CD14-positive monocyte (primary cell): ENCODE measurements around the gene NME9. TPM values are rescaled to one million over a fixed set of nuclear protein-coding genes. Genes with fewer than 3 reads are reported as not detected.

Experiments
- DNase-seq, 3 donors: peaks; one replicate each; pipeline ENCODE4 v3.0.0-alpha.2; 2011 to 2022
- H2AFZ ChIP-seq: 2 replicates; pipeline ENCODE4 v1.6.0; 2012; ENCODE audit warnings: mild to moderate bottlenecking, low read depth, low read length, inconsistent platforms; ENCODE audit not compliant: insufficient read depth, poor library complexity, severe bottlenecking
- H3K27ac ChIP-seq, 2 donors: 1 replicate in 1 of 2; 2 replicates in 1 of 2; pipeline ENCODE4 v1.5.1; 2012 to 2013; ENCODE audit warnings: low read length in 2 of 2, control low read depth in 1 of 2, inconsistent platforms in 1 of 2, low read depth in 1 of 2, mild to moderate bottlenecking in 1 of 2
- H3K27me3 ChIP-seq, 2 donors: one replicate each; pipeline versions ENCODE4 v1.6.0 to v1.6.1; 2011 to 2013; ENCODE audit warnings: low read length in 2 of 2; ENCODE audit not compliant: control insufficient read depth in 2 of 2, insufficient read depth in 2 of 2
- H3K36me3 ChIP-seq, 2 donors: replicated peaks in 1 of 2; 1 replicate in 1 of 2; 2 replicates in 1 of 2; pipeline versions ENCODE4 v1.5.1 to v1.6.1; 2012 to 2013; ENCODE audit warnings: low read length in 2 of 2, control low read depth in 1 of 2, inconsistent platforms in 1 of 2, mild to moderate bottlenecking in 1 of 2; ENCODE audit not compliant: insufficient read depth in 2 of 2, control insufficient read depth in 1 of 2
- H3K4me1 ChIP-seq, 2 donors: 1 replicate in 1 of 2; 2 replicates in 1 of 2; pipeline versions ENCODE4 v1.5.1 to v1.6.1; 2012 to 2013; ENCODE audit warnings: low read length in 2 of 2, control low read depth in 1 of 2, inconsistent platforms in 1 of 2, mild to moderate bottlenecking in 1 of 2, moderate library complexity in 1 of 2; ENCODE audit not compliant: insufficient read depth in 2 of 2, control insufficient read depth in 1 of 2
- H3K4me2 ChIP-seq: replicated peaks from 2 replicates; pipeline ENCODE3; 2012; ENCODE audit warnings: low read length, moderate library complexity, mild to moderate bottlenecking; ENCODE audit not compliant: poor library complexity, severe bottlenecking; ENCODE audit errors: extremely low read depth
- H3K4me3 ChIP-seq, 3 experiments: fragments of 200-600 bp in 1 of 3; sonication (generic) in 1 of 3; replicated peaks in 1 of 3; 1 replicate in 2 of 3; 2 replicates in 1 of 3; pipeline ENCODE4 v1.5.1; 2011 to 2013; ENCODE audit warnings: low read length in 3 of 3, mild to moderate bottlenecking in 3 of 3, control low read depth in 2 of 3, low read depth in 2 of 3, inconsistent platforms in 1 of 3, moderate library complexity in 1 of 3
- H3K79me2 ChIP-seq: 2 replicates; pipeline ENCODE4 v1.6.0; 2012; ENCODE audit warnings: mild to moderate bottlenecking, control low read depth, inconsistent platforms, low read length, moderate library complexity; ENCODE audit not compliant: insufficient read depth
- H3K9ac ChIP-seq: 2 replicates; pipeline ENCODE4 v1.6.0; 2017; ENCODE audit warnings: low read length, mild to moderate bottlenecking; ENCODE audit not compliant: insufficient read depth, poor library complexity, severe bottlenecking
- H3K9me3 ChIP-seq, 2 donors: replicated peaks in 1 of 2; 1 replicate in 1 of 2; 2 replicates in 1 of 2; pipeline versions ENCODE4 v1.5.1 to v1.6.1; 2012 to 2013; ENCODE audit warnings: low read length in 2 of 2, control low read depth in 1 of 2; ENCODE audit not compliant: control insufficient read depth in 1 of 2, insufficient read depth in 1 of 2
- H4K20me1 ChIP-seq: 2 replicates; pipeline ENCODE4 v1.6.0; 2012; ENCODE audit warnings: mild to moderate bottlenecking, low read length, control low read depth, moderate library complexity; ENCODE audit not compliant: insufficient read depth
- H3K27ac Mint-ChIP-seq, 7 donors: one replicate each; pipeline ENCODE4 v1.8.0; 2020; ENCODE audit warnings: mild to moderate bottlenecking in 7 of 7, mixed read lengths in 7 of 7, moderate library complexity in 6 of 7, inconsistent platforms in 2 of 7
- H3K27me3 Mint-ChIP-seq, 3 donors: one replicate each; pipeline ENCODE4 v1.8.0; 2021 to 2022; ENCODE audit warnings: low read depth in 3 of 3, mild to moderate bottlenecking in 3 of 3, mixed read lengths in 3 of 3, moderate library complexity in 3 of 3, inconsistent platforms in 1 of 3
- H3K36me3 Mint-ChIP-seq, 2 donors: one replicate each; pipeline ENCODE4 v1.8.0; 2020; ENCODE audit warnings: mixed read lengths in 2 of 2, inconsistent platforms in 1 of 2, mild to moderate bottlenecking in 1 of 2
- H3K4me1 Mint-ChIP-seq: one replicate; pipeline ENCODE4 v1.8.0; 2020; ENCODE audit warnings: mild to moderate bottlenecking, mixed read lengths
- H3K4me3 Mint-ChIP-seq, 2 donors: one replicate each; pipeline ENCODE4 v1.8.0; 2020; ENCODE audit warnings: mild to moderate bottlenecking in 2 of 2, mixed read lengths in 2 of 2, moderate library complexity in 1 of 2
- H3K9me3 Mint-ChIP-seq, 7 donors: one replicate each; pipeline ENCODE4 v1.8.0; 2020 to 2022; ENCODE audit warnings: mixed read lengths in 7 of 7, mild to moderate bottlenecking in 6 of 7, moderate library complexity in 6 of 7, inconsistent platforms in 2 of 7
- WGBS: methylation state at CpG from one replicate; pipeline ENCODE4 v1.1.5; 2013; ENCODE audit warnings: missing lambda C conversion rate; ENCODE audit not compliant: insufficient coverage; 5-methylcytosine and 5-hydroxymethylcytosine counted together
- intact Hi-C, 2 donors: fragments of 100-400 bp; cut with micrococcal nuclease; formaldehyde crosslinking; loops; one replicate each; pipeline versions ENCODE4 v1.15.0 to v1.15.1; 2023
- polyA plus RNA-seq, 3 donors: library from polyadenylated mRNA; depleted of rRNA in 1 of 3; unstranded in 2 of 3; stranded (reverse) in 1 of 3; fragments of 300-500 nt in 2 of 3; fragments of >200 nt in 1 of 3; fragmentation: Illumina TruSeq in 2 of 3; gene quantifications; 1 replicate in 2 of 3; 2 replicates in 1 of 3; pipeline ENCODE4 v1.2.3, GENCODE V29; 2012 to 2021
- TF ChIP-seq, protein P1 (sequence below): fragments of 200-600 bp; IDR thresholded peaks from one replicate; pipeline ENCODE4 v1.8.0; 2022; ENCODE audit warnings: antibody characterized with exemption, mild to moderate bottlenecking

The NME9 gene
- polyA plus RNA-seq, 3 donors, result 0.04 TPM; not detected in 2

DNA sequence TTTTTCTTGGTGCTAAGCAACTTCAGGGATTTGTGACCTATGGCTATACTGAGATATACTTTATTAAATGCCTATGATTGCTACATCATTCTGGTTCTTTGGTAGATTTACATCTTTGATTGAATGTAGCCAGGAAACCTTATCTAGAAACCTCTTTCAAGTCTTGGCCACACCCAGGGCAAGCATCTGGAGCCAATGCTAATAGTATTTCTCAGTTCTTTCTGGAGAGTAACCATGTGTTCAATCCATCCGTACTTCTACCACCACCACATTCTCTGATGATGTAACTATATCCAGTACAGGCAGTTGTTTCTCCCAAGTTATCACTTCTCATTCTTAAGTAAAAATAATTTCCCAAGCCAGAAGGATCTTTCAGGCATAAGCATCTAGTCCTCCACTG, 69.0 kb downstream of the NME9 start:
- H3K36me3 ChIP-seq, result peaks cover 22 to 72% of the 10 kb centered on the region in 2 donors
- TF ChIP-seq, protein P1, sequence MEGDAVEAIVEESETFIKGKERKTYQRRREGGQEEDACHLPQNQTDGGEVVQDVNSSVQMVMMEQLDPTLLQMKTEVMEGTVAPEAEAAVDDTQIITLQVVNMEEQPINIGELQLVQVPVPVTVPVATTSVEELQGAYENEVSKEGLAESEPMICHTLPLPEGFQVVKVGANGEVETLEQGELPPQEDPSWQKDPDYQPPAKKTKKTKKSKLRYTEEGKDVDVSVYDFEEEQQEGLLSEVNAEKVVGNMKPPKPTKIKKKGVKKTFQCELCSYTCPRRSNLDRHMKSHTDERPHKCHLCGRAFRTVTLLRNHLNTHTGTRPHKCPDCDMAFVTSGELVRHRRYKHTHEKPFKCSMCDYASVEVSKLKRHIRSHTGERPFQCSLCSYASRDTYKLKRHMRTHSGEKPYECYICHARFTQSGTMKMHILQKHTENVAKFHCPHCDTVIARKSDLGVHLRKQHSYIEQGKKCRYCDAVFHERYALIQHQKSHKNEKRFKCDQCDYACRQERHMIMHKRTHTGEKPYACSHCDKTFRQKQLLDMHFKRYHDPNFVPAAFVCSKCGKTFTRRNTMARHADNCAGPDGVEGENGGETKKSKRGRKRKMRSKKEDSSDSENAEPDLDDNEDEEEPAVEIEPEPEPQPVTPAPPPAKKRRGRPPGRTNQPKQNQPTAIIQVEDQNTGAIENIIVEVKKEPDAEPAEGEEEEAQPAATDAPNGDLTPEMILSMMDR, result no peak
- 100% methylated on average over 1 of the region's 1 CpG for WGBS
- H3K4me3 Mint-ChIP-seq, result no peak overlapping the region
- H3K36me3 Mint-ChIP-seq, result peaks cover 39 to 47% of the 10 kb centered on the region in 2 donors
- DNase-seq, result no peak
- H3K9me3 Mint-ChIP-seq, result peaks cover 0 to 3% (median 0%) of the 10 kb centered on the region in 7 donors
- H3K4me1 Mint-ChIP-seq, result no peaks in the 10 kb centered on the region
- no peak overlapping the region for H3K27ac ChIP-seq
- no peak overlapping the region for H3K4me2 ChIP-seq
- no peaks in the 10 kb centered on the region for H3K9me3 ChIP-seq
- no peak overlapping the region for H3K4me3 ChIP-seq
- H4K20me1 ChIP-seq, result no peaks in the 10 kb centered on the region
- H2AFZ ChIP-seq, result no peak overlapping the region
- H3K79me2 ChIP-seq, result no peaks in the 10 kb centered on the region
- H3K4me1 ChIP-seq, result no peaks in the 10 kb centered on the region
- H3K27me3 Mint-ChIP-seq, result peaks cover 0 to 2% (median 2%) of the 10 kb centered on the region in 3 donors
- H3K27ac Mint-ChIP-seq, result no peak overlapping the region
- H3K9ac ChIP-seq, result no peak overlapping the region
- no peaks in the 10 kb centered on the region for H3K27me3 ChIP-seq
- intact Hi-C loops, result no loop called here

DNA sequence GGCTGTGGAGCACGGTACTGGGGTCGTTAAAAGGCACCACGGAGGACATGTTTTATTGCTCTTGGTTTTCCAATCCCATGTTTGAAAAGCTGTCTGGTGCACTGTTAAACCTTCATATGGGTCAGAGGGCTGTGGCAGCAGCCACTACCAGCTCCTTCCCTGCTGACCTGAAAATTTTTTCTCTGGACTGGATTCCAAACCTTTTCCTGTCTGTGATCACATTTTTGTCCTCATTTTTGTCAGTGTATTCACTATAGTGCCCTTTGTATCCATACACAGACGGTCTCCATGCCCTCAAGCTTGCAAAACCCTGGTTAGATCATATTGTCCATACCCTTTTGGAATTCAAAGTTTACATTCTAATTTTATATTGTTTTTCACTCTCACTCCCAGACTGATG, 70.5 kb downstream of the NME9 start:
- no peaks in the 10 kb centered on the region for H3K4me1 ChIP-seq
- no peak overlapping the region for H3K4me3 ChIP-seq
- Mint-ChIP-seq H3K9me3 (peaks cover 0 to 3% (median 0%) of the 10 kb centered on the region in 7 donors), H3K4me3 (no peak overlapping the region), H3K27me3 (peaks cover 0 to 2% (median 0%) of the 10 kb centered on the region in 3 donors), H3K4me1 (no peaks in the 10 kb centered on the region), H3K27ac (no peak overlapping the region), H3K36me3 (peaks cover 32 to 33% of the 10 kb centered on the region in 2 donors)
- H4K20me1 ChIP-seq, result no peaks in the 10 kb centered on the region
- DNase-seq, result no peak
- WGBS, result 100% methylated on average over 4 of the region's 4 CpGs
- H3K9ac ChIP-seq, result no peak overlapping the region
- no peak overlapping the region for H2AFZ ChIP-seq
- no peaks in the 10 kb centered on the region for H3K27me3 ChIP-seq
- H3K27ac ChIP-seq, result no peak overlapping the region
- TF ChIP-seq, protein P1, result no peak
- intact Hi-C loops, result no loop called here
- H3K4me2 ChIP-seq, result no peak overlapping the region
- H3K9me3 ChIP-seq, result no peaks in the 10 kb centered on the region
- H3K79me2 ChIP-seq, result no peaks in the 10 kb centered on the region
- H3K36me3 ChIP-seq, result peaks cover 13 to 59% of the 10 kb centered on the region in 2 donors
